ENCODE data around the gene HBQ1. TPM values are rescaled to one million over a fixed set of nuclear protein-coding genes. Genes with fewer than 3 reads are reported as not detected.

HBQ1 gene
- total RNA-seq, 1 donor from 2014 or later = 0.60 TPM

GRCh38 chr16:177981-178667 is 2.1 kb upstream of the HBQ1 start:
- H3K27me3 Mint-ChIP-seq = peaks cover 43% of the 10 kb centered on the region
- peaks cover 4% of the 10 kb centered on the region for H3K4me1 Mint-ChIP-seq (ENCODE audit: low read depth)
- H3K27ac Mint-ChIP-seq = no peak overlapping the region
- H3K36me3 Mint-ChIP-seq (ENCODE audit: insufficient read depth) = peaks cover 2% of the 10 kb centered on the region
- no peaks in the 10 kb centered on the region for H3K9me3 Mint-ChIP-seq (ENCODE audit: low read depth)
- TF ChIP-seq CTCF (IDR thresholded peaks at IDR 0.05; ENCODE audit: unreplicated experiment) = no peak
- no peak overlapping the region for H3K4me3 Mint-ChIP-seq (ENCODE audit: low read depth)
- no peak for DNase-seq (ENCODE audit: low spot score, unreplicated experiment)

- no peak for TF ChIP-seq CTCF (IDR thresholded peaks at IDR 0.05; ENCODE audit: unreplicated experiment)
- Mint-ChIP-seq H3K9me3 (ENCODE audit: low read depth) (no peaks in the 10 kb centered on the region), H3K27me3 (peaks cover 39% of the 10 kb centered on the region), H3K36me3 (ENCODE audit: insufficient read depth) (peaks cover 2% of the 10 kb centered on the region), H3K27ac (no peak overlapping the region), H3K4me1 (ENCODE audit: low read depth) (peaks cover 4% of the 10 kb centered on the region), H3K4me3 (ENCODE audit: low read depth) (no peak overlapping the region)
- DNase-seq (ENCODE audit: low spot score, unreplicated experiment) = no peak
Measured at GRCh38 chr16:178668-179015, 1.6 kb upstream of the HBQ1 start.

- Mint-ChIP-seq H3K36me3 (ENCODE audit: insufficient read depth) (peaks cover 2% of the 10 kb centered on the region), H3K4me1 (ENCODE audit: low read depth) (peaks cover 4% of the 10 kb centered on the region), H3K27me3 (peaks cover 32% of the 10 kb centered on the region), H3K9me3 (ENCODE audit: low read depth) (no peaks in the 10 kb centered on the region), H3K27ac (no peak overlapping the region), H3K4me3 (ENCODE audit: low read depth) (no peak overlapping the region)
- DNase-seq (ENCODE audit: low spot score, unreplicated experiment) = no peak
- TF ChIP-seq CTCF (IDR thresholded peaks at IDR 0.05; ENCODE audit: unreplicated experiment) = no peak
Measured at GRCh38 chr16:179211-180092, 807 bp upstream of the HBQ1 start.

- Mint-ChIP-seq H3K4me3 (ENCODE audit: low read depth) (no peak overlapping the region), H3K27me3 (peaks cover 20% of the 10 kb centered on the region), H3K27ac (no peak overlapping the region), H3K36me3 (ENCODE audit: insufficient read depth) (peaks cover 8% of the 10 kb centered on the region), H3K9me3 (ENCODE audit: low read depth) (no peaks in the 10 kb centered on the region), H3K4me1 (ENCODE audit: low read depth) (peaks cover 3% of the 10 kb centered on the region)
- DNase-seq (ENCODE audit: low spot score, unreplicated experiment) = peak; percentile 37
- no peak for TF ChIP-seq CTCF (IDR thresholded peaks at IDR 0.05; ENCODE audit: unreplicated experiment)
Measured at GRCh38 chr16:180681-181564, 664 bp downstream of the HBQ1 start.

- Mint-ChIP-seq H3K4me1 (ENCODE audit: low read depth) (peaks cover 3% of the 10 kb centered on the region), H3K27ac (no peak overlapping the region), H3K9me3 (ENCODE audit: low read depth) (no peaks in the 10 kb centered on the region), H3K27me3 (peaks cover 20% of the 10 kb centered on the region), H3K4me3 (ENCODE audit: low read depth) (no peak overlapping the region), H3K36me3 (ENCODE audit: insufficient read depth) (peaks cover 8% of the 10 kb centered on the region)
- peak; percentile 95 for TF ChIP-seq CTCF (IDR thresholded peaks at IDR 0.05; ENCODE audit: unreplicated experiment)
- DNase-seq (ENCODE audit: low spot score, unreplicated experiment) = peak; percentile 79
Measured at GRCh38 chr16:181565-182021, 1.3 kb downstream of the HBQ1 start.

Measured in progenitor cell of endocrine pancreas (in vitro differentiated cells).